ENCODE results near the gene EFNA4. TPM values are rescaled to one million over a fixed set of nuclear protein-coding genes. Genes with fewer than 3 reads are reported as not detected.

Gene EFNA4
- total RNA-seq, 1 experiment from 2014 or later: 11.8 TPM

DNA sequence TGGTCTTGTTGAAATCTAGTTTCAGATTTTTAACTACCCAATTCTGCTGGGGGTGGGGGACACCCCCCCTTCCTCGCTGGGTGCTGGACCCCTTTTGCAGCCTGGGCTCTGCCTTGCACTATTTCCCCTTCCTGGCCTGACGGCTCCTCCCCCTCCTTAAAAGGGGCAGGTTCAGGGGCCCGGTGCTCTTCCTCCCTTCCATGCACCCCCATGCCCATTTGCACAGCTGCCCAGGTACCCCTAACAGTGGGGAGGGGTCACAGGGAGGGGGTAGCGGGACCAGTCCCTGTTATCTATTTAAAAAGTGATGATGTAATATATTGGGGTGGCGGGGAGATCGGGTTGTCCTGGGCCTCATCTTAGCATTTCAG, 45.6 kb upstream of the EFNA4 start:
- TF ChIP-seq, protein P1, sequence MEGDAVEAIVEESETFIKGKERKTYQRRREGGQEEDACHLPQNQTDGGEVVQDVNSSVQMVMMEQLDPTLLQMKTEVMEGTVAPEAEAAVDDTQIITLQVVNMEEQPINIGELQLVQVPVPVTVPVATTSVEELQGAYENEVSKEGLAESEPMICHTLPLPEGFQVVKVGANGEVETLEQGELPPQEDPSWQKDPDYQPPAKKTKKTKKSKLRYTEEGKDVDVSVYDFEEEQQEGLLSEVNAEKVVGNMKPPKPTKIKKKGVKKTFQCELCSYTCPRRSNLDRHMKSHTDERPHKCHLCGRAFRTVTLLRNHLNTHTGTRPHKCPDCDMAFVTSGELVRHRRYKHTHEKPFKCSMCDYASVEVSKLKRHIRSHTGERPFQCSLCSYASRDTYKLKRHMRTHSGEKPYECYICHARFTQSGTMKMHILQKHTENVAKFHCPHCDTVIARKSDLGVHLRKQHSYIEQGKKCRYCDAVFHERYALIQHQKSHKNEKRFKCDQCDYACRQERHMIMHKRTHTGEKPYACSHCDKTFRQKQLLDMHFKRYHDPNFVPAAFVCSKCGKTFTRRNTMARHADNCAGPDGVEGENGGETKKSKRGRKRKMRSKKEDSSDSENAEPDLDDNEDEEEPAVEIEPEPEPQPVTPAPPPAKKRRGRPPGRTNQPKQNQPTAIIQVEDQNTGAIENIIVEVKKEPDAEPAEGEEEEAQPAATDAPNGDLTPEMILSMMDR (conservative IDR thresholded peaks at IDR 0.05): no peak
- H3K9me3 ChIP-seq (ENCODE audit: control insufficient read depth, low read depth, low read length): no peaks in the 10 kb centered on the region
- peak overlapping the region; percentile 34 for H3K4me2 ChIP-seq (ENCODE audit: insufficient read depth, insufficient read length, low read length)
- no peaks in the 10 kb centered on the region for H4K20me1 ChIP-seq (ENCODE audit: control insufficient read depth, insufficient read depth, insufficient read length)
- no peak overlapping the region for H3K27ac ChIP-seq (ENCODE audit: insufficient read length, low read depth, low read length)
- Mint-ChIP-seq H3K4me1 (peaks cover 29 to 51% of the 10 kb centered on the region in 2 experiments), H3K27ac (no peak overlapping the region), H3K36me3 (ENCODE audit: insufficient read depth in 1 of 3, low read depth in 3 of 3) (peaks cover 6 to 35% (median 22%) of the 10 kb centered on the region in 3 experiments; a peak in 6 of 7 replicates), H3K27me3 (ENCODE audit: low read depth) (peaks cover 4% of the 10 kb centered on the region), H3K4me3 (peak overlapping the region in 1 of 2 experiments; percentile 71; a peak in 3 of 5 replicates), H3K9me3 (no peaks in the 10 kb centered on the region; a peak in 1 of 5 replicates)
- no peak overlapping the region for H4K5ac ChIP-seq (ENCODE audit: insufficient read length, low read depth, low read length)
- H2BK12ac ChIP-seq (ENCODE audit: insufficient read length, low read depth, low read length): no peak overlapping the region
- no peak overlapping the region for H3T11ph ChIP-seq (ENCODE audit: low read length)
- no peak overlapping the region for H2BK5ac ChIP-seq (ENCODE audit: insufficient read length, low read length)
- no peaks in the 10 kb centered on the region for H3K79me1 ChIP-seq (ENCODE audit: insufficient read depth, low read depth, low read length, poor library complexity, severe bottlenecking)
- no peaks in the 10 kb centered on the region for H3K27me3 ChIP-seq (ENCODE audit: insufficient read depth, low read length)
- no peak overlapping the region for H3K56ac ChIP-seq (ENCODE audit: insufficient read length, low read depth, low read length)
- H2BK15ac ChIP-seq (ENCODE audit: low read depth, low read length): no peak overlapping the region
- no CpG with 5 or more reads among the region's 6 CpGs for WGBS (ENCODE audit: extremely low coverage, insufficient read length, low lambda C conversion rate)
- no peaks in the 10 kb centered on the region for H3K23me2 ChIP-seq (ENCODE audit: insufficient read length, low read depth, low read length, poor library complexity, severe bottlenecking)
- DNase-seq: no peak
- peaks cover 1% of the 10 kb centered on the region; the same call in 1 of the 2 replicates for H3K4me1 ChIP-seq (ENCODE audit: insufficient read depth, low read length)
- H3K79me2 ChIP-seq (ENCODE audit: insufficient read depth, low read length): no peaks in the 10 kb centered on the region
- H2BK120ac ChIP-seq (ENCODE audit: low read depth, low read length, poor library complexity, severe bottlenecking): no peak overlapping the region
- no peak overlapping the region for H2AFZ ChIP-seq (ENCODE audit: low read length)
- H3K18ac ChIP-seq (ENCODE audit: insufficient read length, low read depth, low read length): no peak overlapping the region
- H2BK20ac ChIP-seq (ENCODE audit: low read depth, low read length, poor library complexity, severe bottlenecking): no peak overlapping the region
- no peak overlapping the region for H3K23ac ChIP-seq (ENCODE audit: insufficient read length, low read depth, low read length)
- no peak overlapping the region for H2AK5ac ChIP-seq (ENCODE audit: insufficient read length, low read length)
- H3K14ac ChIP-seq (ENCODE audit: insufficient read depth, low read length): no peak overlapping the region
- H4K8ac ChIP-seq (replicated peaks; ENCODE audit: insufficient read length, low read depth, low read length): no peak overlapping the region
- H4K91ac ChIP-seq (ENCODE audit: insufficient read length, low read depth, low read length): no peak overlapping the region
- H3K4ac ChIP-seq (ENCODE audit: low read depth, low read length): no peak overlapping the region
- no peak overlapping the region for H3K9ac ChIP-seq (ENCODE audit: extremely low read depth, insufficient read length, low read length)

All from H9 (cell line).